ENCODE measurements around the gene CRIM1. TPM values are rescaled to one million over a fixed set of nuclear protein-coding genes. Genes with fewer than 3 reads are reported as not detected.
A peak's percentile ranks its signal among the peaks of the same experiment; 100 is the strongest.

Gene CRIM1
- total RNA-seq, 4 donors from 2014 or later, result 16.4 to 107 (median 29.9) TPM

- H3K4me1 ChIP-seq, result peaks cover 39 to 100% (median 81%) of the 10 kb centered on the region in 3 donors
Measured at GRCh38 chr2:36370281-36370680, 14.7 kb downstream of the CRIM1 start.

DNA sequence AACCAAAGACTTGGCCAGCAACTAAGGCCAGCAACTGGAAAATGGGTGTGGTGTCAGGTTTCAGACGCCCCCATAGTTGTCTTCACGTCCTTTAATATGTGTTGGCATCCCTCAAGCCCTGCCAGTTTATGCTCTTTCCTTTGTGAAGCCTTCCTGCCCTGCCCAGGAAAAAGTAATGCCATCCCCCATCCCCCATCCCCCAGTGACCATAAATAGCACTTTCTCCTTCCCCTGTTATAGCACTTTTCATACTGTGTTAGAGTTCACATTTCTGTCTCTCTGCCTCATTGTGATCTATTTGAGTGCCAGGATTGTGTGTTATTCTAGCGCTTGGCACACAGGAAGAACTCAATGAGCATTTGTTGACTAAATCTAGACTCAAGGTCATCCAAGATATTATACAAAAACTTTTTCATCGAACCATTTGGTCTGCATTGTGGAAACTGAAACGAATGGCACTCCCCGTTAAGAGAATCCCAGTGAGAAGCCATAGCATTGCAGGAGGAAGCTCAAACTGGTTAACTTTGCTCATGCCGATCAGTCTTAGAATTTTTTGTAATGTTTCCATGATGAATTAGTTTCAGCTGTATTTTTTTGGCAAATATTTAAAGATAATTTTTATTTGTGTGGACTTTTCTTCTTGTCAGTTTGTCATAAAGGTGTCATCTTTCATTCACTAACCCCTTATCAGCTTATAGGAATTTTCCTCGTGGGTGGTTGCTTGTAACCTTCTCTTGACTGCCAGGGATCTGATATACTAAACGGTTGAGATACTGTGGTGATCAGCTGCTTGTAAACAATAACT is 15.7 kb downstream of the CRIM1 start:
- no peaks in the 10 kb centered on the region for H3K27me3 ChIP-seq
- no peaks in the 10 kb centered on the region for H3K9me3 ChIP-seq
- no peaks in the 10 kb centered on the region for H3K36me3 ChIP-seq
- TF ChIP-seq POLR2A (IDR thresholded peaks at IDR 0.05) (no peak), CTCF (IDR thresholded peaks at IDR 0.05) (no peak)
- no peak for DNase-seq
- WGBS, 2 donors, result 18 to 33% methylated on average over 9 of the region's 9 CpGs
- intact Hi-C loops (cut with DNase I), result no loop called here
- H3K4me1 ChIP-seq, result peaks cover 39 to 100% (median 81%) of the 10 kb centered on the region in 3 donors
- peak overlapping the region; percentile 49 to 68 (median 64) for H3K27ac ChIP-seq
- H3K4me3 ChIP-seq, result no peak overlapping the region

More at GRCh38 chr2:36370281-36370680, 14.7 kb downstream of the CRIM1 start:
- H3K27ac ChIP-seq, result peak overlapping the region in 3 of 4 donors; percentile 17 to 68 (median 66)
- H3K36me3 ChIP-seq, result no peaks in the 10 kb centered on the region
- no peaks in the 10 kb centered on the region for H3K9me3 ChIP-seq
- intact Hi-C loops (cut with DNase I), result no loop called here
- no peak overlapping the region for H3K4me3 ChIP-seq
- TF ChIP-seq CTCF (IDR thresholded peaks at IDR 0.05) (no peak), POLR2A (IDR thresholded peaks at IDR 0.05) (no peak)
- DNase-seq, result no peak
- no peaks in the 10 kb centered on the region for H3K27me3 ChIP-seq

GRCh38 chr2:36371928-36372391 is 16.4 kb downstream of the CRIM1 start:
- TF ChIP-seq CTCF (IDR thresholded peaks at IDR 0.05) (no peak), POLR2A (IDR thresholded peaks at IDR 0.05) (no peak)
- intact Hi-C loops (cut with DNase I), result no loop called here
- no peaks in the 10 kb centered on the region for H3K27me3 ChIP-seq
- 9 to 11% methylated on average over 2 of the region's 2 CpGs for WGBS, 2 donors
- H3K27ac ChIP-seq, result peak overlapping the region; percentile 49 to 68 (median 64)
- peaks cover 45 to 100% (median 84%) of the 10 kb centered on the region in 3 donors for H3K4me1 ChIP-seq
- no peak overlapping the region for H3K4me3 ChIP-seq
- H3K36me3 ChIP-seq, result no peaks in the 10 kb centered on the region
- no peak for DNase-seq
- H3K9me3 ChIP-seq, result no peaks in the 10 kb centered on the region

DNA sequence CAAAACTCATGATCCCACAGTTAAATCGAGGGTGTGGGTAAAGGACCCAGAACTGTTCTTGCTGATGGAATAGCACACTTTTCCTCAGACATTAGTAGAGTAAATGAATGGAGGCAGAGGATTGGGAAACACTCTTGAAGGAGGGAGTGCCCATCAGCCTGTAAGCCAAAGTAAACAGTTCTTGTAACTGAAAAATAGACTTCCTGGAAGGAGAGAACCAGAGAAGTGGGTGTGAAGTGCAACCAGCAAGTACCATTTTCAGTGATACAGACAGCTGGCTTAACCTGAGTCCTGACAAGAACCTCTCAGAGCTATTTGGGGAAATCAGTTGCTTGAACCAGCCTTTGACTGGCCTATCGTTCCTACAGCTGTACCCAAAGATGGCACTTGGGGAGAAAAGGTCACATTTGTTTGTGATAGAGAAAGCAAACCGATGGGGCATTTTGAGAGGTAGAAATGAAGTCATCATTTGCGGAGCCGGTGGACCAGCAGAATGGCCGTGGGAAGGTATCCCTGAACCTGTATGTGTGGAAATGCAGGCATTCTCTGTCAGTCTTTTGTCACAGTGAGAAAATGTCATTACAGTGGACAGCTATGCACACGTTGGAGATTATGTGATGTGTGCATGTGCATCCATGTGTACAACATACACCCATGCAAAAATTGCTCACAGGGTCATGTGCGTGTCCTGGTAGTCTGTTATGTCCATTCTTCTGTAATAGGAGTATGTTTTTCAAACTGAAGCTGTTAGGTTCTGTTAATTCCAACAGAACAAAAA is 17.8 kb downstream of the CRIM1 start:
- peak overlapping the region; percentile 49 to 71 (median 67) for H3K27ac ChIP-seq
- no peaks in the 10 kb centered on the region for H3K36me3 ChIP-seq
- H3K27me3 ChIP-seq, result no peaks in the 10 kb centered on the region
- H3K9me3 ChIP-seq, result no peaks in the 10 kb centered on the region
- 48 to 60% methylated on average over 8 of the region's 8 CpGs for WGBS, 2 donors
- TF ChIP-seq POLR2A (IDR thresholded peaks at IDR 0.05), result no peak
- peaks cover 41 to 98% (median 78%) of the 10 kb centered on the region in 3 donors for H3K4me1 ChIP-seq
- intact Hi-C loops (cut with DNase I), result no loop called here
- DNase-seq, result no peak
- peak overlapping the region in 1 of 4 donors; percentile 4 for H3K4me3 ChIP-seq

DNA sequence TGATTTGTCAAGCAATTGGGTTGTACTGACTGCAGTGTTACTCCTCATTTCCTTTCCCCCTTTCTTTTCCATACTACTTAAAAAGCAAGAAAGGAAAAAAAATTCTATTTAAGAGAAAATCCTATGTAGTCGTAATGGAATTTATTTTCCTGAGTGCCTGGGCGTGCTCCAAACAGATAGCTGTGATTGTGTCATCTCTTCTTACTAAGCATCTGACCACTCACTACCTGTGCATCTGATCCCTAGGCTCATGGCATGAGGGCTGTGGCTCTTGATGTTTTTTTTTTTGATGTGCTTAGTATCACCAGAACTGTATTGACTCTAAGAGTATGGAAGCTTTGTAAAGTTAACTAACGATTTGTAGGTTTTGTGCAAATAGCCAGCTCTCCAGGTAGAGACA is 19.0 kb downstream of the CRIM1 start:
- H3K4me1 ChIP-seq, result peaks cover 30 to 85% (median 65%) of the 10 kb centered on the region in 3 donors
- H3K27me3 ChIP-seq, result no peaks in the 10 kb centered on the region
- DNase-seq, result no peak
- intact Hi-C loops (cut with DNase I), result no loop called here
- no peak for TF ChIP-seq CTCF (IDR thresholded peaks at IDR 0.05)
- no peak for TF ChIP-seq POLR2A (IDR thresholded peaks at IDR 0.05)
- 67 to 77% methylated on average over 3 of the region's 3 CpGs for WGBS, 2 donors
- H3K36me3 ChIP-seq, result no peaks in the 10 kb centered on the region
- H3K9me3 ChIP-seq, result no peaks in the 10 kb centered on the region
- H3K27ac ChIP-seq, result peak overlapping the region in 1 of 4 donors; percentile 66
- no peak overlapping the region for H3K4me3 ChIP-seq
